Adrenal gland (tissue), 12 donors: Measurements from ENCODE around the gene TRAF3. TPM values are rescaled to one million over a fixed set of nuclear protein-coding genes. Genes with fewer than 3 reads are reported as not detected.

Source experiments
- DNase-seq, 7 donors: peaks; one replicate each; pipeline ENCODE4 v3.0.0-alpha.2; 2019 to 2020
- H3K27ac ChIP-seq, 5 donors: fragments of 200-600 bp; sonication (generic) in 4 of 5; 1 replicate in 3 of 5; 2 replicates in 2 of 5; pipeline versions ENCODE4 v1.5.1 to v1.8.0; 2016 to 2020; ENCODE audit warnings: mild to moderate bottlenecking in 1 of 5
- H3K27me3 ChIP-seq: fragments of 200-600 bp; 2 replicates; pipeline ENCODE4 v1.8.0; 2021
- H3K36me3 ChIP-seq, 2 donors: fragments of 200-600 bp; replicated peaks in 1 of 2; 1 replicate in 1 of 2; 2 replicates in 1 of 2; pipeline versions ENCODE4 v1.5.1 to v1.8.0; 2018 to 2022
- H3K4me1 ChIP-seq, 2 donors: fragments of 200-600 bp; replicated peaks in 1 of 2; 1 replicate in 1 of 2; 2 replicates in 1 of 2; pipeline versions ENCODE4 v1.5.1 to v1.8.0; 2018 to 2021
- H3K4me3 ChIP-seq, 4 donors: fragments of 200-600 bp; sonication (generic) in 3 of 4; one replicate each; pipeline ENCODE4 v1.5.1; 2016 to 2018
- H3K9me3 ChIP-seq, 3 donors: fragments of 200-600 bp; sonication (generic) in 1 of 3; replicated peaks in 1 of 3; 1 replicate in 2 of 3; 2 replicates in 1 of 3; pipeline versions ENCODE4 v1.5.1 to v1.8.0; 2016 to 2021
- CTCF ChIP-seq, 6 experiments: fragments of 450-650 bp in 4 of 6; fragments of 200-600 bp in 2 of 6; sonication (generic) in 1 of 6; IDR thresholded peaks; 1 replicate in 5 of 6; 2 replicates in 1 of 6; pipeline versions ENCODE4 v1.5.1 to v1.8.0; 2016 to 2021; ENCODE audit warnings: antibody characterized with exemption in 6 of 6, mild to moderate bottlenecking in 2 of 6, moderate library complexity in 1 of 6
- POLR2A ChIP-seq, 2 donors: fragments of 450-650 bp; IDR thresholded peaks; one replicate each; pipeline ENCODE4 v1.6.1; 2017; ENCODE audit warnings: antibody characterized with exemption in 2 of 2, mild to moderate bottlenecking in 2 of 2, moderate library complexity in 1 of 2
- WGBS, 4 donors: extraction: QIAGEN DNeasy Blood & Tissue Kit in 2 of 4; methylation state at CpG; one replicate each; pipeline versions ENCODE4 v1.1.5 to v1.1.7; 2013 to 2017; 5-methylcytosine and 5-hydroxymethylcytosine counted together
- intact Hi-C, 2 donors: fragments of 100-400 bp; cut with DNase I; formaldehyde crosslinking; loops; one replicate each; pipeline versions ENCODE4 v1.14.1 to v1.15.0; 2022 to 2023
- polyA plus RNA-seq, 3 donors: library from polyadenylated mRNA; stranded (reverse); fragments of 200-250 nt in 2 of 3; fragments of 350-450 nt in 1 of 3; fragmentation: Illumina TruSeq in 1 of 3; extraction: RNeasy Lipid Tissue Mini Kit (QIAGEN cat#74804) in 1 of 3; gene quantifications; one replicate each; pipeline ENCODE4 v1.2.3, GENCODE V29; 2013 to 2014
- total RNA-seq, 9 donors: library from RNA; depleted of rRNA in 4 of 9; stranded (reverse); fragments of >200 nt in 4 of 9; fragments of 120-200 nt in 1 of 9; fragmentation: NEBNext Ultra II Directional in 1 of 9; extraction: Animal tissue kit (Norgen Biotek cat#: 25700) in 1 of 9; gene quantifications; one replicate each; pipeline versions ENCODE4 v1.1.0 to v1.2.4, GENCODE V29; 2013 to 2023
- donor health status: healthy with polysubstance abuse.
- donor health status: Bipolar disorder and iron deficiency.
- donor health status: DM: yes; HTN: yes; CAD: no.
- donor health status: DM: no; HTN: no; CAD: no.
- donor health status: DM: no; HTN: no; CAD: no.
- donor health status: DM: yes; HTN: yes; CAD: no.

The TRAF3 gene
- total and polyA plus RNA-seq, 12 donors, result 3.7 to 14.5 (median 9.8) TPM

GRCh38 chr14:102909462-102909861, 132.2 kb downstream of the TRAF3 start:
- intact Hi-C loops, result no loop called here
- TF ChIP-seq POLR2A (IDR thresholded peaks at IDR 0.05) (no peak), CTCF (IDR thresholded peaks at IDR 0.05) (no peak)
- Histone ChIP-seq H3K4me3 (no peak overlapping the region), H3K27me3 (no peaks in the 10 kb centered on the region), H3K27ac (no peak overlapping the region), H3K36me3 (no peaks in the 10 kb centered on the region), H3K9me3 (no peaks in the 10 kb centered on the region), H3K4me1 (no peaks in the 10 kb centered on the region)
- WGBS, 4 donors, result 89 to 94% (median 92%) methylated on average over 5 to 10 of the region's 10 CpGs
- DNase-seq, result no peak

- no peak overlapping the region for H3K4me3 ChIP-seq
- H3K36me3 ChIP-seq, result no peaks in the 10 kb centered on the region
- TF ChIP-seq POLR2A (IDR thresholded peaks at IDR 0.05) (no peak), CTCF (IDR thresholded peaks at IDR 0.05) (no peak)
- no peaks in the 10 kb centered on the region for H3K4me1 ChIP-seq
- H3K27me3 ChIP-seq, result no peaks in the 10 kb centered on the region
- 85 to 89% (median 86%) methylated on average over 9 to 10 of the region's 10 CpGs for WGBS, 4 donors
- intact Hi-C loops, result no loop called here
- no peak overlapping the region for H3K27ac ChIP-seq
- no peak for DNase-seq
- no peaks in the 10 kb centered on the region for H3K9me3 ChIP-seq
Measured at GRCh38 chr14:102909911-102910310, 132.7 kb downstream of the TRAF3 start.

GRCh38 chr14:102910442-102910841, 133.2 kb downstream of the TRAF3 start:
- no peak overlapping the region for H3K27ac ChIP-seq
- intact Hi-C loops, result no loop called here
- H3K4me3 ChIP-seq, result no peak overlapping the region
- no peaks in the 10 kb centered on the region for H3K4me1 ChIP-seq
- 92 to 94% (median 93%) methylated on average over 16 to 21 of the region's 21 CpGs for WGBS, 4 donors
- TF ChIP-seq CTCF (IDR thresholded peaks at IDR 0.05) (no peak), POLR2A (IDR thresholded peaks at IDR 0.05) (no peak)
- H3K9me3 ChIP-seq, result no peaks in the 10 kb centered on the region
- no peaks in the 10 kb centered on the region for H3K36me3 ChIP-seq
- DNase-seq, result no peak
- H3K27me3 ChIP-seq, result no peaks in the 10 kb centered on the region

- WGBS, 4 donors, result 88 to 93% (median 91%) methylated on average over 13 to 19 of the region's 19 CpGs
- Histone ChIP-seq H3K9me3 (no peaks in the 10 kb centered on the region), H3K36me3 (no peaks in the 10 kb centered on the region), H3K27ac (no peak overlapping the region), H3K4me1 (no peaks in the 10 kb centered on the region), H3K4me3 (no peak overlapping the region), H3K27me3 (no peaks in the 10 kb centered on the region)
- intact Hi-C loops, result no loop called here
- DNase-seq, result no peak
- TF ChIP-seq POLR2A (IDR thresholded peaks at IDR 0.05), result no peak
- TF ChIP-seq CTCF (IDR thresholded peaks at IDR 0.05), result no peak
Measured at GRCh38 chr14:102911541-102911951, 134.3 kb downstream of the TRAF3 start.
